Left lung (tissue), 10 donors: ENCODE data around the gene MC3R. TPM values are rescaled to one million over a fixed set of nuclear protein-coding genes. Genes with fewer than 3 reads are reported as not detected.

Experiments used
- ATAC-seq: fragments of 200-7000 bp; cut with Tn5 transposase; one replicate; pipeline ENCODE4 v1.9.1; 2020; ENCODE audit warnings: moderate library complexity
- DNase-seq, 4 donors: peaks; one replicate each; pipeline ENCODE4 v3.0.0-alpha.2; 2013 to 2020
- H3K27ac ChIP-seq, 2 donors: fragments of 200-600 bp; sonication (generic) in 1 of 2; one replicate each; pipeline versions ENCODE4 v1.5.0 to v1.8.0; 2020 to 2021
- H3K27me3 ChIP-seq, 2 donors: fragments of 200-600 bp; sonication (generic) in 1 of 2; one replicate each; pipeline versions ENCODE4 v1.5.0 to v1.8.0; 2020 to 2021
- H3K36me3 ChIP-seq, 2 donors: fragments of 200-600 bp; sonication (generic) in 1 of 2; one replicate each; pipeline versions ENCODE4 v1.5.0 to v1.8.0; 2020 to 2021
- H3K4me1 ChIP-seq, 2 donors: fragments of 200-600 bp; one replicate each; pipeline ENCODE4 v1.8.0; 2021
- H3K4me3 ChIP-seq, 2 donors: fragments of 200-600 bp; sonication (generic) in 1 of 2; one replicate each; pipeline versions ENCODE4 v1.5.0 to v1.8.0; 2020 to 2021; ENCODE audit warnings: mild to moderate bottlenecking in 1 of 2
- H3K9me3 ChIP-seq, 2 donors: fragments of 200-600 bp; sonication (generic) in 1 of 2; one replicate each; pipeline versions ENCODE4 v1.5.0 to v1.8.0; 2020 to 2021
- intact Hi-C, 2 donors: fragments of 100-400 bp; cut with DNase I; formaldehyde crosslinking; loops; one replicate each; pipeline versions ENCODE4 v1.11.2 to v1.14.2; 2022
- polyA plus RNA-seq, 6 donors: library from polyadenylated mRNA; unstranded; fragments of 120-200 nt; gene quantifications; one replicate each; pipeline ENCODE4 v1.2.1, GENCODE V29; 2013; ENCODE audit not compliant: insufficient read length in 6 of 6
- total RNA-seq, 2 donors: library from RNA; stranded (reverse); fragmentation: NEBNext Ultra II Directional; extraction: Animal tissue kit (Norgen Biotek cat#: 25700); gene quantifications; one replicate each; pipeline ENCODE4 v1.2.1, GENCODE V29; 2021
- TF ChIP-seq, protein P1 (sequence below), 2 donors: fragments of 200-600 bp; sonication (generic) in 1 of 2; IDR thresholded peaks; one replicate each; pipeline versions ENCODE4 v1.5.0 to v1.8.0; 2021; ENCODE audit warnings: antibody characterized with exemption in 2 of 2
- donor health status: DM: no; HTN: yes; CAD: no.
- donor health status: DM: no; HTN: no; CAD: no.

The MC3R gene
- total and polyA plus RNA-seq, 8 donors: not detected

GRCh38 chr20:56268536-56268935 is 20.0 kb downstream of the MC3R start:
- no peak overlapping the region for H3K27ac ChIP-seq
- intact Hi-C loops: no loop called here
- H3K36me3 ChIP-seq: no peaks in the 10 kb centered on the region
- DNase-seq (no peak), ATAC-seq (no peak)
- H3K4me3 ChIP-seq: no peak overlapping the region
- TF ChIP-seq, protein P1, sequence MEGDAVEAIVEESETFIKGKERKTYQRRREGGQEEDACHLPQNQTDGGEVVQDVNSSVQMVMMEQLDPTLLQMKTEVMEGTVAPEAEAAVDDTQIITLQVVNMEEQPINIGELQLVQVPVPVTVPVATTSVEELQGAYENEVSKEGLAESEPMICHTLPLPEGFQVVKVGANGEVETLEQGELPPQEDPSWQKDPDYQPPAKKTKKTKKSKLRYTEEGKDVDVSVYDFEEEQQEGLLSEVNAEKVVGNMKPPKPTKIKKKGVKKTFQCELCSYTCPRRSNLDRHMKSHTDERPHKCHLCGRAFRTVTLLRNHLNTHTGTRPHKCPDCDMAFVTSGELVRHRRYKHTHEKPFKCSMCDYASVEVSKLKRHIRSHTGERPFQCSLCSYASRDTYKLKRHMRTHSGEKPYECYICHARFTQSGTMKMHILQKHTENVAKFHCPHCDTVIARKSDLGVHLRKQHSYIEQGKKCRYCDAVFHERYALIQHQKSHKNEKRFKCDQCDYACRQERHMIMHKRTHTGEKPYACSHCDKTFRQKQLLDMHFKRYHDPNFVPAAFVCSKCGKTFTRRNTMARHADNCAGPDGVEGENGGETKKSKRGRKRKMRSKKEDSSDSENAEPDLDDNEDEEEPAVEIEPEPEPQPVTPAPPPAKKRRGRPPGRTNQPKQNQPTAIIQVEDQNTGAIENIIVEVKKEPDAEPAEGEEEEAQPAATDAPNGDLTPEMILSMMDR (IDR thresholded peaks at IDR 0.05): no peak
- no peaks in the 10 kb centered on the region for H3K9me3 ChIP-seq
- H3K27me3 ChIP-seq: peaks cover 0 to 17% of the 10 kb centered on the region in 2 donors
- no peaks in the 10 kb centered on the region for H3K4me1 ChIP-seq

DNA sequence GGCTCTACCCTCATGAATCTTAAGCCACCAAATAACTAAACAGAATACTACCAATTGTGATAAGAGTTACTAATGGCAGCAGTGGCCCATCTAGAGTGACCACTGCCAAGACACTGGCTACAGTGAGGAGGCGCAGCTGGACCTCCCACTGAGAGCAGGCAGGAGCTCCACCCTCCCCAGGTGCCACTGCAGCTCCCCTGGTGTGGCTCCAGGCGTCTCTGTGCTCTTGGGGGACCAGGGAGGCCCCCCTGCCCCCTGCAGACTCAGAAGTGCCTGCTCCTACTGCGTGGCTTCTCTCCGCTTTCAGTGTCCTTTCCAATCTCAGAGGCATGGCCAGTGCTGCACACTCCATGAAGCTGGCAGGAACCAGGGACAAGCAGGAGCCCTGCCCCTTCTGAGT is 23.4 kb downstream of the MC3R start:
- no peaks in the 10 kb centered on the region for H3K4me1 ChIP-seq
- H3K27me3 ChIP-seq: no peaks in the 10 kb centered on the region
- ATAC-seq (no peak), DNase-seq (no peak)
- TF ChIP-seq, protein P1 (IDR thresholded peaks at IDR 0.05): no peak
- H3K9me3 ChIP-seq: peaks cover 0 to under 1% of the 10 kb centered on the region in 2 donors
- H3K27ac ChIP-seq: no peak overlapping the region
- intact Hi-C loops: no loop called here
- H3K36me3 ChIP-seq: no peaks in the 10 kb centered on the region
- no peak overlapping the region for H3K4me3 ChIP-seq

- peaks cover 0 to 7% of the 10 kb centered on the region in 2 donors for H3K9me3 ChIP-seq
- DNase-seq (no peak), ATAC-seq (no peak)
- H3K27ac ChIP-seq: no peak overlapping the region
- H3K27me3 ChIP-seq: no peaks in the 10 kb centered on the region
- TF ChIP-seq, protein P1 (IDR thresholded peaks at IDR 0.05): no peak
- H3K4me1 ChIP-seq: no peaks in the 10 kb centered on the region
- no peaks in the 10 kb centered on the region for H3K36me3 ChIP-seq
- intact Hi-C loops: no loop called here
- H3K4me3 ChIP-seq: no peak overlapping the region
Measured at GRCh38 chr20:56273491-56273890, 25.0 kb downstream of the MC3R start.

GRCh38 chr20:56274156-56274555 is 25.6 kb downstream of the MC3R start:
- TF ChIP-seq, protein P1 (IDR thresholded peaks at IDR 0.05): no peak
- no peak overlapping the region for H3K4me3 ChIP-seq
- no peaks in the 10 kb centered on the region for H3K36me3 ChIP-seq
- peaks cover 0 to 7% of the 10 kb centered on the region in 2 donors for H3K9me3 ChIP-seq
- H3K4me1 ChIP-seq: no peaks in the 10 kb centered on the region
- no peak for ATAC-seq
- DNase-seq: no peak
- H3K27ac ChIP-seq: no peak overlapping the region
- intact Hi-C loops: no loop called here
- H3K27me3 ChIP-seq: no peaks in the 10 kb centered on the region

GRCh38 chr20:56278196-56278595 is 29.7 kb downstream of the MC3R start:
- Histone ChIP-seq H3K27me3 (no peaks in the 10 kb centered on the region), H3K4me3 (no peak overlapping the region), H3K9me3 (peaks cover 0 to 7% of the 10 kb centered on the region in 2 donors), H3K4me1 (no peaks in the 10 kb centered on the region), H3K36me3 (no peaks in the 10 kb centered on the region), H3K27ac (no peak overlapping the region)
- intact Hi-C loops: no loop called here
- DNase-seq (no peak), ATAC-seq (no peak)
- TF ChIP-seq, protein P1 (IDR thresholded peaks at IDR 0.05): no peak
